IPS-NIHi7 (cell line): ENCODE results near the gene TPM2.

Source experiments
- DNase-seq: peaks from one replicate; pipeline ENCODE4 v3.0.0; 2012; ENCODE audit warnings: mixed read lengths; ENCODE audit errors: extremely low spot score

The TPM2 gene

DNA sequence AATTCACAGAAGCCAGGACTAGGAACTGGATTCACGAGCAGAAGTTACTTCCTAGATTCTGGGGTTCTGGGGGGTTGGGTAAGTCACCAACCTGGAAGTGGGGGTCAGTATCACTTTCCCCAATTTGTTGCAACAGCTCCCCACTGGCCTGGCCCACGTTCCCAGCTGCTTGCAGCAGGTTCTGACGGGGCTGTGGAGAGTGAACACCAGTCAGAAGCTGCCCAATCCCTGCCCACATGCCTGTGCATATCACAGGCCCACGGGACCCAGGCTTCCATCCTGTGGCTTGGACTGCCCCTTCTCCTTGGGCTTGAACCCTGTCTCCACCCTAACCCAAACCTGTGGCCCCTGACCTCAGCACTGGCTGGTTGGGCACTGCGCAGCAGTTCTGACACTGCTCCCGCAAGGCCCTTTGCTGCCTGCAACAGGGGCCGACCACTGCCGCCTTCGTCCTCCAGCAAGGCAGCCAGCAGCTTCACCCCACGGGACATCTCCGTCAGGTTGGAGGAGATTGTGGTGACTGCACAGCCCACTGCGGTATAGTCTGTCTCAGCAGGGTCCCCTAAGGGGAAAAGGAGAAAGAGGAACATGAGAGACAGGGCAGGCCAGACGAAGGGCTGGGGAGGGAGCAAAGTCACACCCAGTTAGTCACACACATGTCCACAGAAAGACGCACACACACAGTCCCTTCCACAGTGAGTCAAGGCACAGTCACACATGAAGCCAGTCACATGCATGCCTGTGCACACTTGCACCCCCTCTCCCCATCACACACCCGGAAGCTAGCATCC, 29.2 kb upstream of the TPM2 start:
- no peak for DNase-seq

- no peak for DNase-seq
These were observed 27.6 kb upstream of the TPM2 start for GRCh38 chr9:35717132-35717870.

GRCh38 chr9:35716230-35716629, 26.5 kb upstream of the TPM2 start:
- DNase-seq = no peak

- no peak for DNase-seq
These were observed 25.0 kb upstream of the TPM2 start for GRCh38 chr9:35714579-35715252.

DNA sequence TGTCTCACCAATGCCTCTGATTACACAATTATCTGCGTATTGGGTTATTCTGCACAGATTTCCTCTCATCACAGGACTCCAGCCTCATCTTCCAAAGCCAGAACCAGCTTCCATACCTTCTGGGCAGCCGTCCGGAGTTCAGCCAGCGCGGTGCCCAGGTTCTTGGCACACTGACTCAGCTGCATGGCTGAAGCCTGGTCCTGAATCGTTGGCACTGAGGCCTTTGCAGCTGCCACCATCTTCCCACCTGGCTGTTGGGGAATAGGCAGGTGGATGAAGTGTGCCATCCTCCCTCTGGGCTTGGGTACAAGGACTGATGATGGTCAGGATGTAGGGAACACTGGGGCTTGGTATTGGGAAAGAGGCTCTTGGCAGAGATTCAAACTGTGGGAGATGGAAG, 24.4 kb upstream of the TPM2 start:
- no peak for DNase-seq

GRCh38 chr9:35713578-35713977, 23.9 kb upstream of the TPM2 start:
- DNase-seq = no peak

DNA sequence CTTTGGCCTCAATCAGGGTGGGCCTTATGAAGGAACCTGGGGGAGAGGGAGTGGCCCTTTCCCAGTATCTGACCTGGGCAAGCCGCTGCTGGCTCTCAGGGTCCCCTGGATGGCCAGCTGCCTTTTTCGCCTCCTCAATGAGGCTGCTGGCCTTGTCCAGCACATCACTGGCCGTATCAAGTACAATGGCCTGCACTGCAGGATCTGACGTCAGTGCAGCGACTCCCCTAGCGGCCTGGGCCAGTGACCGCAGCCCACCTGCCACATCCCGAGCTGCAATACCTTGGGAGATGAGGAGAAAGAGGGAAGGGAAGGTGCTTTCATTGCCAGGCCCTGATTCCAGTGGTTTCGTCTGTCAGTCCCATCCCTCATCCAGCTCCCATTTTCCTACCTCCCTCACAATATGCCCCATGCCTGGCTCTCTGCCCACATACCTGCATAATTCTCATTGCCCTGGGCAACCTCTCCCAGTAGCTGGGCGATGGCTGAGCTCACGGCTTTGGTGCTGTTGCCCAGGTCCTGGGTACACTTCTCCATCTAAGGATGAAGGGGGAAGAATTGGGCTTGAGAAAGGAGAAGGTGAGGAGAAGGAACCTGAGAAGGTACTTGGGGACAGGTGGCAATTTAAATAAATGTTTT, 23.2 kb upstream of the TPM2 start:
- no peak for DNase-seq

- DNase-seq = no peak
These were observed 22.0 kb upstream of the TPM2 start for GRCh38 chr9:35711501-35712428.

DNA sequence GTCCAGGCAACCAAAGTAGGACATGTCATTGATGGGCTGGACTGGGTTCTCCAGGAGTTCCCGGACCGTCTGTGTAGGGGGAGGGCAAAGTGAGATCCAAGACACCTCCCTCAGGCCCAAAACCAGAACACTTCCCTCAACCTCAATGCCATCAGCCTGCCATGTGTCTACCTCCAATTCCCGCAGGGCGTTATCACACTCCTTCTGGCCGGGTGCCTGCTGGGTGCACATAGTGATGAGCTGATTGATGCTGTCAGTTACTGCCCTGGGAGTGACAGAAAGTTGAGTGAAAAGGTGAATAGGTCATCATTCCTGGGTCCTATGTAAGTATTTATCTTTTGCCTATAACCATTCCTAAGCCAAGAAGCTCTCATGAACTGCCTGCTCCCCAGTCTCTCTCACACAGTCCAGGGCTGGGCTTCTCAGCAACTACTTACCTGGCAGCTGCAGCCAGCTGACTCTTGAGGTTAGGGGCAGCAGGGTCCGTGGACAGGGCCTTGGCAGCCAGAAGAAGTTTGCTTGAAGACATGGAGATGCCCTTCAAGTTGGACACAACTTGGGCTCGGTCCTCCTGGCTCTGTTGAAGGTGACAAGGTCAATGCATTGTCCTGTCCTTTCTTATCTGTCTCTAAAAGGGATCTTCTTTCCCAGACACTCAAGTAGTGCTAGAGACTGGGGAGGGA, 21.2 kb upstream of the TPM2 start:
- no peak for DNase-seq

DNA sequence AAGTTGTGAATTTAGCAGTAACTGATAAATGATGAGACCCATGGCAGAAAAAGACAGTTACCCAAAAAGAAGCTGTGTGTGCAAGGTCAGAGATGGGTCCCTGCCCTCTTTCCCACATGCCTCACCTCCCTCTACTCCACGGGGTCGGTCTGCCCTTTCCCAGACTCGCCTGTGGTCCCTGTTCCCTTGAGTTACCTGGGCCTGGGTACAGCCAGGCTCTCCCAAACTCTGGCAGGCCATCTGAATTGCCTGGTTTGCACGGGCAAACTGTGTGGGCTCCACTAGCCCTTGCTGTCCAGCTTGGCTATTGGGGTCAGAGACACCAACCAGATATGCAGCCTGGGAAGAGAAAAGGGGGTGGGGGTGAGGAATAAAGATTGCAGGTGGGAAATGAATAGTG, 18.4 kb upstream of the TPM2 start:
- no peak for DNase-seq

- DNase-seq = no peak
These were observed 17.2 kb upstream of the TPM2 start for GRCh38 chr9:35706951-35707350.

DNA sequence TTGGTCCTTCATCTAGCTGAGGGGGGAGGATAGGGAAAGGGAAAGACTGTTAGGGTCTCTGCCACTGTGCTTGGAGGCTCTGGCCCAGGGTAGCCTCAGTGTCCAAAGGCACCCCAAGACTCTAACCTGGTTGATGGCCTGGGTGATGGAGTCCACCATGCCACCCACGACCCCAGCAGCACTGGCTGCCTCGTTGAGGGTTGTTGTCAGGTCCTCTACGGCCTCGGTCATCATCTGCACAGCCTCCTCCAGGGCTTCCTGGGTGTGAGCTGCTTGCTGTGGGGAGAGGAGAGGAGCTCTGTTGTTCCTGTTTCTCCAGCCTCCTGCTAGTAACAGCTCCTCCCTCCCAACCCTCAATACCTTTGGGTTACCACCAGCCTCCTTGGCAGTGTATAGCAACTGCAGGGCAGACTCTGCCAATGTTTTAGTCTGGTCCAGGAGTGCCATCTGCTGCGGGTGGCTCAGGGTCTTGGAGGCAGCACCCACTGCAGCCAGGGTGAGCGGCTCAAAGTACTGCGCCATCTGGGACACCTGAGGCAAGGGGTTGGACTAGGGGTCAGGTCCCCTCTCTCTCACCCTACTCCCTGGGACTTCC, 16.2 kb upstream of the TPM2 start:
- no peak for DNase-seq

DNA sequence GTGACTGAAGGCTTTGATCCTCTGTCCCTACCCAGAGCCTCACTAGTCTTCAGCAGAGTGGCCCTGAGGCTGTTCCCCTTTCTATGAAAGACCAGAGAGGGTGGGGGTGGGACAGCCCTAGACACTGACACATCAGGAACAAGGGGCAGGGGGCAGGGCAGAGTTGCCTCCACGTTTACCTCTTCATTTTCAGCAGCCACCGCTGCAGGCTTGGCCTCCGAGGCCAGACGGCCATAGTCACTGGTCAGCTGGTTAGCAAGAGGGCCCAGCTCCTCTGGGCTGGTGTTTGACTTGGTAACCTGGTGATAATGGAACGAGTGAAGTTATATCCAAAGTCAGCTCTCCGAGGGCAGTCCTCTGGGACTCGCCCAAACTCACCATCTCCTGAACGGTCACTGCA, 15.6 kb upstream of the TPM2 start:
- DNase-seq = no peak

DNA sequence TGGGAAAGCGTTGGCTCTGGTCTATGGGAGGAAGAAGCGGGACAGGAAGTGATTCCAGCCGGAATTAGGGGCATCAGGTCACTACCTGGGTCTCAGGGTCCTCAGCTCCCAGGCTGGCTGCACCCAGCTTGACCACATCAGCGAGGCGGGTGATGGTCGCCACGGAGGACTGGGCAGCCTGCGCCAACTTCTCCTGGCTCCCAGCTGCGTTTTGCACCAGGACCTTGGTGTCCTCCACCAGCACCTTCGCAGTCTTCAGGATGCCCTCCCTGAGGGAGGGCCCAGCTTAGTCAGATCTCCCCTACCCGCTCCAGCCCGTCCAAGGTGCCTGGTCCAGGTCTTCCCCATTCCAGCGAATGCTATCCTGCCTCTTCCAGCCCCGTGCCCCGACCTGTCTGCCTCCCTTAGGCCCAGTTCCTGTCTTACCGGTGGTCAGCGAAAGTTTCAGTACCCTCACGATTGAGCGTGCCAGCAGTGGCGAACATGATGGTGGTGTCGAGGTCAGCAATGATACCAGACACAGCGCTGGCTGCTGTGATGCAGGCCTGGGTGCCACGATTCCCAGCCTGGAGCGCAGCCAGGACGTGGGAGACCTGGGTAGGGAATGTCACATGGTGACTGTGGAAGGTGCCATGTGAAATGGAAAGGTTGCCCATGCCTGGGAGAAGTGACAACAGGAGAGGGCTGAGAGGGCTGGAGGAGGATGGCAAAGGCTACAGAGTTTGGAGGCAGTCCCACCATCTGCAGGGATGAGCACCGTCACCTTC, 14.4 kb upstream of the TPM2 start:
- DNase-seq = no peak

DNA sequence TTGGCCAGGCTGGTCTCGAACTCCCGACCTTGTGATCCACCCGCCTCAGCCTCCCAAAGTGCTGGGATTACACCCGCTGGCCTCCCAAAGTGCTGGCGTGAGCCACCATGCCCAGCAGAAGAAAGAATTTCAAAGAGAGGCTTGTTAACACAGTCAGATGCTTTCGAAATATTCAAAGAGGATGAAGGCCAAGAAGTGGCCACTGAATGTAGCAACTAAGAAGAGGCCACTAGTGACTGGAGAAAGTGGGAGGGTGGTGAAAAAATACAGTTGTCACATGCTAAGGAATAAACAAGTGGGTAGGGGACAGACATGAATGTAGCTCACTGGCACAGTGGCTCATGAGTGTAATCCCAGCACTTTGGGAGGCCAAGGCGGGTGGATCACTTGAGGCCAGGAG, 13.0 kb upstream of the TPM2 start:
- DNase-seq = no peak

GRCh38 chr9:35700942-35701341, 11.2 kb upstream of the TPM2 start:
- DNase-seq = no peak

- DNase-seq = no peak
These were observed 10.3 kb upstream of the TPM2 start for GRCh38 chr9:35700031-35700430.

- DNase-seq = no peak
These were observed 8.5 kb upstream of the TPM2 start for GRCh38 chr9:35698231-35698630.

DNA sequence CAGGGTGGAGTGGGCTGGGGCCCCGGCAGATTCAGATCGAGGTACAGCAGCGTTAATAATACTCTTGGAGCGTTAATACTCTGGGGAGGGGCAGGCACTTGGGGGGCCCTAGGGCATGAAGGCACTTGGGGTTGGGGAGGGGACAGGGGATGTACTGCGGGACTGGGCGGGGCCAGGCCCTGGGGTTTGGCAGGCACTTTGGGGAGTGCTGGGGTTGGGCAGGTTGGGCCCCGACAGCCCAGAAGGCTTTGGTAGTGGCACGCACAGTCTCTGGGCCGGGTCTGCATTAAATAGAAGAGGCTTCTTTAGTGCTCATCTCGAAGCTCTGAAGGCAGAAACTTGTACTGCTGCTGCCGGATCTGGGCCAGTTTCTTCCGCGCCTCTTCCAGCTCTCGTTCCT, 7.8 kb upstream of the TPM2 start:
- DNase-seq = no peak
